ENCODE measurements around the gene C5orf46.

DNA sequence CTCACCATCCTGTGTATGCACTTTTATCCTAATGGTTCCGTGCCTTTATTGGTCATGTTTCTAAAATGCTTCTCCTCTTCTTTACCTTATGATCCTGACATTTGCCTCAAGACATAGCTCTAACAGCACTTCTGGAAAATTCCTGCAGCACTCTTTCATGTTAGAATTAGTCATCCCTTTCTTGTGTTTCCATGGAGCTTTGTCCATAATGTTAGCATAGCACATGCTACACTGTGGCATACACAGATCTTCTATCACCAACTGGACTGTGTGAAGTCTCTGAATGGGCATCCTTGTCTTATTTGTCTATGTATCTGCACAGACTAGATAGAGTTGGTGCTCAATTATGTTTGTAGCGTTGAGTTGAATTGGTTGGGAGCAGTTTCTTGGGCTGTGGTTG is 25.9 kb downstream of the C5orf46 start:
- TF ChIP-seq CTCF (conservative IDR thresholded peaks at IDR 0.05; ENCODE audit: low read depth, low read length) (no peak), EZH2 (IDR thresholded peaks at IDR 0.05; ENCODE audit: borderline replicate concordance, low read depth, low read length, poor library complexity, severe bottlenecking) (no peak)
